Activated CD8-positive, alpha-beta memory T cell treated with anti-CD3 and anti-CD28 coated beads, Interleukin-2, amount 50 U/mL, for 24 hours (primary cell): Measurements from ENCODE around the gene ROPN1.

Experiments used
- DNase-seq: peaks from one replicate; pipeline ENCODE4 v3.0.0-alpha.2; 2020; ENCODE audit errors: extremely low read depth

Gene ROPN1

GRCh38 chr3:123948449-123948848 lies 43.5 kb downstream of the ROPN1 start:
- no peak for DNase-seq

GRCh38 chr3:123947482-123947881 lies 44.4 kb downstream of the ROPN1 start:
- DNase-seq, result no peak

- no peak for DNase-seq
Observed at GRCh38 chr3:123941542-123941941, 50.4 kb downstream of the ROPN1 start.

GRCh38 chr3:123941121-123941520 lies 50.8 kb downstream of the ROPN1 start:
- no peak for DNase-seq

- no peak for DNase-seq
Observed at GRCh38 chr3:123939706-123940105, 52.2 kb downstream of the ROPN1 start.

- DNase-seq, result no peak
Observed at GRCh38 chr3:123936400-123936799, 55.5 kb downstream of the ROPN1 start.

- no peak for DNase-seq
Observed at GRCh38 chr3:123935830-123936229, 56.1 kb downstream of the ROPN1 start.

- no peak for DNase-seq
Observed at GRCh38 chr3:123934250-123934649, 57.7 kb downstream of the ROPN1 start.

- no peak for DNase-seq
Observed at GRCh38 chr3:123930445-123930844, 61.5 kb downstream of the ROPN1 start.

- no peak for DNase-seq
Observed at GRCh38 chr3:123929325-123929724, 62.6 kb downstream of the ROPN1 start.

- no peak for DNase-seq
Observed at GRCh38 chr3:123926396-123926795, 65.5 kb downstream of the ROPN1 start.

- DNase-seq, result no peak
Observed at GRCh38 chr3:123920868-123921267, 71.1 kb downstream of the ROPN1 start.

- no peak for DNase-seq
Observed at GRCh38 chr3:123920383-123920782, 71.5 kb downstream of the ROPN1 start.

- DNase-seq, result no peak
Observed at GRCh38 chr3:123919353-123919752, 72.6 kb downstream of the ROPN1 start.
